Hematopoietic multipotent progenitor cell treated with erythropoietin and hydrocortisone succinate and interleukin-3 and kit ligand, for 6 days (in vitro differentiated cells): Measurements from ENCODE around the gene HJV.
"Not testable (repeated sequence)": the region's sequence is repeated elsewhere in the genome, so short reads cannot be mapped to it uniquely, and the experiment has no call there.

Experiments used
- DNase-seq: peaks from one replicate; pipeline ENCODE4 v3.0.0-alpha.2; 2015

Gene HJV, protein sequence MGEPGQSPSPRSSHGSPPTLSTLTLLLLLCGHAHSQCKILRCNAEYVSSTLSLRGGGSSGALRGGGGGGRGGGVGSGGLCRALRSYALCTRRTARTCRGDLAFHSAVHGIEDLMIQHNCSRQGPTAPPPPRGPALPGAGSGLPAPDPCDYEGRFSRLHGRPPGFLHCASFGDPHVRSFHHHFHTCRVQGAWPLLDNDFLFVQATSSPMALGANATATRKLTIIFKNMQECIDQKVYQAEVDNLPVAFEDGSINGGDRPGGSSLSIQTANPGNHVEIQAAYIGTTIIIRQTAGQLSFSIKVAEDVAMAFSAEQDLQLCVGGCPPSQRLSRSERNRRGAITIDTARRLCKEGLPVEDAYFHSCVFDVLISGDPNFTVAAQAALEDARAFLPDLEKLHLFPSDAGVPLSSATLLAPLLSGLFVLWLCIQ

DNA sequence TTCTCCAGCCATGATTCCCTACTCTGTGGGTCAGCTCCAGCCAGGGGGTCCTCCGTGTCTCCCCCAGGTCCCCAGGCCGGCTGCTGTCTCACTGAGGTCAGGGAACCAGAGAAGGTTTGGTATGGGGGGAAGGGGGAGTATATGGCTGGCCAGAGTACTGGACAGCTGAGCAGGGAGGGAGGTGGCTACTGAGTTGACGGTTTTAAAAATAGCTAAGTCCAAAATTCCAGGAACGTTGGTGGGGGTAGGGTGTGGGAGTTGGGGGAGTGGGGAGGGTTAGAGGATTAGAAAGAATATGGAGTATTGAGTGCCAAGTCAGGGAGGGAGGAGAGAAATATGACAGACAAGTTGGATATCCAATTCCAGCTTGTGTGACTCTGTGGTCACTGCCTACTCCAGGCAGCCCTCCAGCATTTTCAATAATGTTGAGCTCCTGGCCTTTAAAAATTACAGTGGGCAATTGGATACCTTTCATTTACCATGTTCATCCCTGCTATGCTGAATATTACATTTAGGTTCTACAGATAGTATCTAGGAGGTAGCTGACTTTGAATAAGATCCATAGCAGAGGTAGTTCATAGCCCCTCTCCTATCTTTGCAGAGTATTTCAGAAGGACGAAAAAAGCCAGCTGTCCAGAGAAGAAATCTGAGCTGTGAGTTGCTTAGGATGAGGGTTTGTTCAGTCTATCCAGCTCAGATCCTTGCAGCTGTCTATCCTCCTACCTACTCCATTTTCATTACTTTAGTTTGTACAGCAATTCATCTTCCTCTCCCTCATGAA, at the start of gene HJV:
TSS of gene HJV (minus strand) at position 114 of the 781 bp plus-strand sequence. CDS start 1,504 bp downstream, outside the sequence.
- DNase-seq = no peak

- not testable (repeated sequence) for DNase-seq
Measured at GRCh38 chr1:146059148-146059547, 37.6 kb upstream of the HJV start.

DNA sequence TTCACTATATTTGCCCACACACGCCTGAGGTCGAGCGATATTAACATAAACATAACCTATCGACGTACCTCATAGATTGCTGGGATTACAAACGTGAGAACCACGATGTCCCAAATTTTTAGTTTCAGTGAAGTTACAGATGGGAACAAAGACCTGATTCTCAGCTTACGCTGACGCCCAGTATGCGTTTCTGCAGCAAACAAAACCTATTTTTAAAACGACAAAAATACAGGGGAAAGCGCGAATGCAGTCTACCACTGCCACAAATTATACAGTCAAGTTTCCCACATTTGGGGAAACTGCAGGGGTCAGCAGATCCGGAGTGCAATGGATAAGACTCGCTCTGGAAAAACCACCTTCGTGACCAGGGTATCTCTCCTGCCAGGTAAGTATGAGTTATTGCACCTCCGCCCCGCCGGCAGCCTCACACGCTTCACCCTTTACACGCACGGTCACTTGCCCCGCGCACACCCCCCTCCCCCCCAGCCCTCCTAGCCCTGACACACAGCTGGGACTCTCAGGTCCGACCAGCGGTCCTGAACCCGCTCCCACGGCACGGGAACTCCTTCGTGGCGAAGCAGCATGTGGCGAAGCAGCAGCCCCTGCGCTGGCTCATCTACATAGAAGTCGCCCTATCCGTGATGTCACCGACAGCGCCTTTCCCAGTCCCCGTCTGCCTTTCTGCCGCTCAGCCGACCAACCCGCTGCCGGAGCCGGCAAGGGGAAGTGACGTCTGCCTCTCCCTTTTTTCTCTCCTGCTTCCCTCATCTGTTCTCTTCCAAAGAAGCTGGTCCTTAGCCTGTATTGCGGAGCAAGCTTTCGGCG, 30.5 kb upstream of the HJV start:
- DNase-seq = peak; percentile 97

GRCh38 chr1:146051452-146051851, 29.9 kb upstream of the HJV start:
- no peak for DNase-seq

GRCh38 chr1:146050652-146050963, 29.1 kb upstream of the HJV start:
- DNase-seq = not testable (repeated sequence)

- DNase-seq = not testable (repeated sequence)
Measured at GRCh38 chr1:146049866-146050651, 28.5 kb upstream of the HJV start.

GRCh38 chr1:146049436-146049835, 27.9 kb upstream of the HJV start:
- DNase-seq = no peak

DNA sequence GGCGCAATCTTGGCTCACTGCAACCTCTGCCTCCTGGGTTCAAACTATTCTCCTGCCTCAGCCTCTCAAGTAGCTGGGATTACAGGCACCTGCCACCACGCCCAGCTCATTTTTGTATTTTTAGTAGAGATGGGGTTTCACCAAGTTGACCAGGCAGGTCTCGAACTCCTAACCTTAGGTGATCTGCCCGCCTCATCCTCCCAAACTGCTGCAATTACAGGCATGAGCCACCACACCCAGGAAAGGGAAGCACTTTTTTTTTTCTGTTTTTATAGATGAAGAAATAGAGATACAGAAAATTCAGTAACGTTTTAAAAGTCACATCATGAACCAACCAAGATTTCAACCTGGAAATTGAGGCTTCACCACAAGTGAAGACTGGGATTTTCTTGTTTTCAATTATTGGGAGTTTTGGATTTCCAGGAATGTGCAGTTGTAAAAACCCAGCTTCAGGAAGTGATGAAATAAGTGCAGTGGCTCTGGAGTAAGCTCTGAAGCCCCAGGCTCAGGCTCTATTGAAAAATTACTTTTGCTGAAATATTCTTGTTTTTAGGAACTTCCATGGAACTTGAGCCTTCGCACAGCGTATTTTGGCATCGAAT, 27.1 kb upstream of the HJV start:
- DNase-seq = peak; percentile 16

- no peak for DNase-seq
Measured at GRCh38 chr1:146046664-146047063, 25.1 kb upstream of the HJV start.

- DNase-seq = no peak
Measured at GRCh38 chr1:146039844-146040194, 18.3 kb upstream of the HJV start.

DNA sequence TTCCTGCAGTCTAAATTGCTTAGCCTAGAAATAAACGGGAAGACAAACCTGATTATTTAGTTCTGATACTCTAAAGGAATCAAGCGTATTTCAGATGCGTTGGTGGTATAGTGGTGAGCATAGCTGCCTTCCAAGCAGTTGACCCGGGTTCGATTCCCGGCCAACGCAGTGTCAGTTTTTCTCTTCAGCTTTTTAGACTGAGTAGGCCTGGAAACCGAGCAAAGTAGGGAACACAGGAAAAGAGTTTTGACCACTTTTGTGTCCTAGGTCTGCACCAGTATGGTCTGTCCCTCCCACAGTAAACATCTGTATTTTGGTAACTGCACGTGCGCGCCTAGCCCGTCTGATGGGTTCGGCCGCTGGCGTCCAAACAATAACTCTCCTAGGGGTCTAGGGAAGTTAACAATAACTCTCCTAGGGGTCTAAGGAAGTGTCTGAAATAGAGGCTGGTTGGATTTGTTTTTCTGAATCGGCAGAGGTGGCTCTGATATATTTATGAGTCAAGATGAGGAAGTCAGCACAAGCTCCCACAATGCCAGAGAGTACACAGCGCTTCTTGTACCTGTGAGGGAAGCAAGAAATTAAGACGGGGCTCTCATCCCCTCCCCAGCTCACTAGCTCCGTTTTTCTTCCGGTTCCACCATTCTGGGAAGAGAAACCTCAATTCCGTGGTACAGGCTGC, 15.6 kb upstream of the HJV start:
- peak; percentile 92 for DNase-seq

GRCh38 chr1:146036241-146036964, 14.9 kb upstream of the HJV start:
- DNase-seq = peak; percentile 78

DNA sequence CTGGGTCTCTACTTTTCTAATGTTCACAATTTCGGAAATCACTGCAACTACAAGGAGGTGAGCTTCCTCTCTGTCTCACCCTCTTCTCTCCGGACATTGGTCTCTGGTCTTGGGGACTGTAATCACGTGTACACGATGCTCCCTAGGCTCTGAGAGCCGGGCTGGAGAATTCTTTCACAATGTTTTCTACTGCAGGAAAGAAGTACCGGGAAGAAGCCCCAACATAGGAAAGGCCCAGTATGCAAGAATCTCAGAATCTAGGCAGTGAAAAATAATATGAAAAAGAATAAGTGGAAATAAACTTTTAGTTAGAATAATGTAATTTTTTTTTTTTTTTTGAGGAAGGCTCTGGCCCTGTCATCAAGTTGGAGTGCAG, 13.5 kb upstream of the HJV start:
- DNase-seq = no peak

DNA sequence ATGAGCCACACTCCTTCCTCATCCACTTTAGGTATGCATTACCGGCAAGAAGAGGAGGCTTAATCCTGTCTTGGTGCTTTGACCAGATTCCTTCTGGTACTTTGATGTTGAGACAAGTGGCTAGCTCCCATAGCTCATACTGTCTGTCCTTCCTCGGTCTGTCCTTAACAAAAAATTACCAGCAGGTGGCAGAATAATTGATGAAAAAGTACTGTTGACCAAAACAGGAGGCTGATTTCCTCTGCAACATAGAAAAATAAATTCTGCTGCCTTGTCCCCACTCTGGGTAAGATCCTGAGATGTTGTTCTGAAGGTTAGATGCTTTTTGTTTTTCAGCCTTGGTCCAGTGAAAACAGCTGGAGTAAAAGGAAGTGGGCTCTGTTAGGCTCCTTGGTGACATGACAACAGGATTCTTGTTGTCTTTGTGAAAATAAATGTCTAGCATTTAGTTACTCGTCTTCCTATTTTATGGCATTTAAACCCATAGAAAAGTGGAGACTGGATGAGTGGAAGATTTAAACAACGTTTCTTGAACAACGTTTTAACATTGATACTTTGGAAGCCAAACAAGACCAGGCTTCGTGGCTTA, 11.2 kb upstream of the HJV start:
- peak; percentile 89 for DNase-seq

GRCh38 chr1:146031476-146031875, 9.9 kb upstream of the HJV start:
- no peak for DNase-seq

DNA sequence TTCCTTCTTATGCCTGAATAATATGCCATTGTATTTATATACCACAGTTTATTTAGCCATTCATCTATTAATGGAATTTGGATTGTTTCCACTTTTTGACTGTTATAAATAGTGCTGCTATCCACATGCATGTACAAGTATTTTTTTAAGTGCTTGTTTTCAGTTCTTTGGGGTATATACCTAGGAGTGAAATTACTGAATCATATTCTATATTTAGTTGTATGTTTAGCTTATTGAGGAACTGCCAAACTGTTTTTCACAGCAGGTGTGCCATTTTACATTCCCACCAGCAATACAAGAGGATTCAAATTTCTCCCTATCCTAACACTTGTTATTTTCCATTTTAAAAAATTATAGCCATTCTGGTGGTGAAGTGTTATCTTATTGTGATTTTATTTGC, 7.6 kb upstream of the HJV start:
- DNase-seq = no peak

DNA sequence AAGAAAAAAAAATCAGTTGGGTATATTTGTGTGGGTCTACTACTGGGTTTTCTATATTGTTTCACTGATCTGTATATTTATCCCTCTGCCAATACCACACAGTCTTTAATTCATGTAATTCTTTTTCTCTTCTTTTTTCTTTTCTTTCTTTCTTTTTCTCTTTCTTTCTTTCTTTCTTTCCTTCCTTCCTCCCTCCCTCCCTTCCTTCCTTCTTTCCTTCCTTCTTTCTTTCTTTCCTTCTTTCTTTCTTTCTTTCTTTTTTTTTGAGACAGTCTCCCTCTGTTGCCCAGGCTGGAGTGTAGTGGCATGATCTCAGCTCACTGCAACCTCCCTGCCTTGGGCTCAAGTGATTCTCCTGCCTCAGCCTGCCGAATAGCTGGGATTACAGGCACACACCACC, 5.1 kb upstream of the HJV start:
- DNase-seq = not testable (repeated sequence)

DNA sequence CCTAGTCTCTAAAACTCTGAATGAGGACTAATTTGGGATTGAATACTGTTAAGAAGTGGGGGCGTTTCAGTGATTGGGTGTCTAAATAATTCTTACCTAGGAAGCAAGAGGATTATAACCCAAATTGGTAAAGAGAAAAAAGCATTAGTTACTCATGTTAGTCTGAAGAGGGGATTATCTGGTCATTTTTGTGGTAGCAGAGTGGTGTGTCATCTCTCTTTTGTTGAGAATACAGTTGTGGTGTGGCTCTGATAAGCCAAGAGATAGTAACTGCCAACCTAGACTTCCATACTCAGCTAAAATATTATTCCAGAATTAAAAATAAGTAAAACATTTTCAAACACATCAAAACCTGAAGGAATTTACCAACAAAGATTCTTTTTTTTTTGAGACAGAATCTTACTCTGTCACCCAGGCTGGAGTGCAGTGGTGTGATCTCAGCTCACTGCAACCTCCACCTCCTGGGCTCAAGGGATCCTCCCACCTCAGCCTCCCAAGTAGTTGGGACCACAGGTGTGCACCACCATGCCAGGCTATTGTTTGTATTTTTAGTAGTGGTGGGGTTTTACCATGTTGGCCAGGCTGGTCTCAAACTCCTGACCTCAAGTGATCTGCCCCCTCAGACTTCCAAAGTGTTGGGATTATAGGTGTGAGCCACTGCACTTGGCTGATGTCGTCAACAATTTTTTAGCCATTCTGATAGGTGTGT, 4.4 kb upstream of the HJV start:
- peak; percentile 81 for DNase-seq

- no peak for DNase-seq
Measured at GRCh38 chr1:146022403-146023127, 1.0 kb upstream of the HJV start.
